H1 (cell line): Measurements from ENCODE around the gene RNF43. TPM values are rescaled to one million over a fixed set of nuclear protein-coding genes. Genes with fewer than 3 reads are reported as not detected.

ENCODE experiments used
- CTCF ChIA-PET: fragments of 300-600 bp; sonication (Branson Sonifier 250); formaldehyde crosslinking; loops from one replicate; lab custom pipeline; 2021; ENCODE audit not compliant: partially characterized antibody; lab: Charles Lee
- POLR2A ChIA-PET: fragments of 300-600 bp; sonication (Branson Sonifier 250); formaldehyde crosslinking; loops from one replicate; lab custom pipeline; 2021; ENCODE audit warnings: inconsistent platforms; ENCODE audit not compliant: partially characterized antibody; lab: Charles Lee
- DNase-seq, 2 experiments: peaks; one replicate each; pipeline versions ENCODE4 v3.0.0 to v3.0.0-alpha.2; 2010 to 2022; ENCODE audit warnings: low spot score in 2 of 2, low read depth in 1 of 2, mixed read lengths in 1 of 2
- FAIRE-seq: peaks from 2 replicates; lab custom pipeline; 2011; peaks lifted over from hg19 to GRCh38; lab: Jason Lieb, UNC
- H2AFZ ChIP-seq: 2 replicates; pipeline ENCODE4 v1.8.1; 2012; ENCODE audit warnings: low read length, inconsistent platforms
- H2AK5ac ChIP-seq: 2 replicates; pipeline ENCODE4 v1.6.1; 2013; ENCODE audit warnings: low read depth, low read length
- H2BK120ac ChIP-seq: replicated peaks from 2 replicates; pipeline ENCODE3; 2013; ENCODE audit warnings: low read depth, low read length, inconsistent platforms
- H2BK12ac ChIP-seq: 2 replicates; pipeline ENCODE4 v1.6.1; 2013; ENCODE audit warnings: low read depth, low read length
- H2BK15ac ChIP-seq: 2 replicates; pipeline ENCODE4 v1.6.1; 2013; ENCODE audit warnings: low read length
- H2BK20ac ChIP-seq: 2 replicates; pipeline ENCODE4 v1.6.1; 2013; ENCODE audit warnings: low read length
- H2BK5ac ChIP-seq: 2 replicates; pipeline ENCODE4 v1.6.1; 2013; ENCODE audit warnings: low read depth, low read length
- H3K14ac ChIP-seq: 2 replicates; pipeline ENCODE4 v1.6.1; 2013; ENCODE audit warnings: inconsistent platforms; ENCODE audit not compliant: insufficient read length
- H3K18ac ChIP-seq: 2 replicates; pipeline ENCODE4 v1.6.1; 2013; ENCODE audit warnings: low read length; ENCODE audit errors: extremely low read depth
- H3K23ac ChIP-seq: 2 replicates; pipeline ENCODE4 v1.6.1; 2013; ENCODE audit warnings: inconsistent platforms; ENCODE audit not compliant: insufficient read length
- H3K23me2 ChIP-seq: 2 replicates; pipeline ENCODE4 v1.6.1; 2013; ENCODE audit warnings: low read depth, low read length
- H3K27ac ChIP-seq: 2 replicates; pipeline ENCODE4 v1.6.1; 2011; ENCODE audit warnings: low read depth, low read length, inconsistent platforms
- H3K27me3 ChIP-seq, 4 experiments: replicated peaks in 1 of 4; 1 replicate in 1 of 4; 2 replicates in 3 of 4; pipeline versions ENCODE4 v1.6.1 to v1.8.1; 2011 to 2013; ENCODE audit warnings: low read length in 3 of 4, mild to moderate bottlenecking in 3 of 4, inconsistent platforms in 2 of 4, mixed read lengths in 2 of 4, moderate library complexity in 1 of 4; ENCODE audit not compliant: control insufficient read depth in 3 of 4, insufficient read depth in 3 of 4; ENCODE audit errors: extremely low read depth in 1 of 4
- H3K36me3 ChIP-seq, 4 experiments: 2 replicates each; pipeline versions ENCODE4 v1.6.1 to v1.8.1; 2011 to 2013; ENCODE audit warnings: mild to moderate bottlenecking in 4 of 4, low read length in 3 of 4, moderate library complexity in 2 of 4, control low read depth in 1 of 4, inconsistent platforms in 1 of 4; ENCODE audit not compliant: insufficient read depth in 4 of 4, control insufficient read depth in 2 of 4
- H3K4ac ChIP-seq: replicated peaks from 2 replicates; pipeline ENCODE3; 2013; ENCODE audit warnings: low read length, low read depth, mixed read lengths, inconsistent platforms; ENCODE audit not compliant: insufficient read length
- H3K4me1 ChIP-seq, 4 experiments: replicated peaks in 1 of 4; 1 replicate in 1 of 4; 2 replicates in 3 of 4; pipeline versions ENCODE4 v1.6.1 to v1.8.1; 2011 to 2013; ENCODE audit warnings: low read length in 3 of 4, inconsistent platforms in 2 of 4, mixed read lengths in 1 of 4; ENCODE audit not compliant: insufficient read depth in 4 of 4, control insufficient read depth in 3 of 4
- H3K4me2 ChIP-seq, 2 experiments: 2 replicates each; pipeline versions ENCODE4 v1.6.1 to v1.8.1; 2011 to 2013; ENCODE audit warnings: low read depth in 2 of 2, low read length in 2 of 2, control low read depth in 1 of 2, inconsistent platforms in 1 of 2, mild to moderate bottlenecking in 1 of 2; ENCODE audit not compliant: insufficient read depth in 1 of 2
- H3K4me3 ChIP-seq, 4 experiments: fragments of 200-600, 300-600 bp in 1 of 4; sonication (generic), shearing (Covaris generic), sonication (Bioruptor Twin) in 1 of 4; 2 replicates each; pipeline versions ENCODE4 v1.5.1 to v1.8.1; 2011 to 2016; ENCODE audit warnings: low read length in 4 of 4, low read depth in 3 of 4, control low read depth in 2 of 4, inconsistent platforms in 2 of 4, mild to moderate bottlenecking in 2 of 4, mixed read lengths in 1 of 4, moderate library complexity in 1 of 4; ENCODE audit not compliant: insufficient read depth in 2 of 4; ENCODE audit errors: extremely low read depth in 1 of 4
- H3K56ac ChIP-seq: replicated peaks from 2 replicates; pipeline ENCODE3; 2013; ENCODE audit warnings: low read depth, mild to moderate bottlenecking, mixed read lengths, low read length, inconsistent platforms; ENCODE audit not compliant: insufficient read length
- H3K79me1 ChIP-seq: 2 replicates; pipeline ENCODE4 v1.6.1; 2013; ENCODE audit warnings: low read depth, low read length, control low read depth
- H3K79me2 ChIP-seq, 2 experiments: 2 replicates each; pipeline versions ENCODE4 v1.6.1 to v1.8.1; 2012 to 2013; ENCODE audit warnings: low read length in 2 of 2, mild to moderate bottlenecking in 2 of 2, inconsistent platforms in 1 of 2; ENCODE audit not compliant: insufficient read depth in 2 of 2, control insufficient read depth in 1 of 2
- H3K9ac ChIP-seq, 4 experiments: replicated peaks in 1 of 4; 1 replicate in 1 of 4; 2 replicates in 3 of 4; pipeline versions ENCODE4 v1.6.1 to v1.8.1; 2011 to 2013; ENCODE audit warnings: low read depth in 3 of 4, low read length in 3 of 4, control low read depth in 2 of 4, mild to moderate bottlenecking in 2 of 4, moderate library complexity in 2 of 4, inconsistent platforms in 1 of 4; ENCODE audit errors: extremely low read depth in 1 of 4
- H3K9me3 ChIP-seq, 2 experiments: 2 replicates each; pipeline versions ENCODE4 v1.6.1 to v1.8.1; 2012 to 2013; ENCODE audit warnings: mild to moderate bottlenecking in 2 of 2, moderate library complexity in 2 of 2, control low read depth in 1 of 2, inconsistent platforms in 1 of 2, low read depth in 1 of 2, low read length in 1 of 2, mixed read lengths in 1 of 2; ENCODE audit not compliant: insufficient read depth in 2 of 2
- H4K20me1 ChIP-seq, 2 experiments: replicated peaks in 1 of 2; 2 replicates each; pipeline versions ENCODE3 to v1.8.1; 2011 to 2013; ENCODE audit warnings: inconsistent platforms in 2 of 2, low read length in 2 of 2, mild to moderate bottlenecking in 1 of 2; ENCODE audit not compliant: insufficient read depth in 2 of 2, control insufficient read depth in 1 of 2
- H4K5ac ChIP-seq: 2 replicates; pipeline ENCODE4 v1.6.1; 2013; ENCODE audit warnings: low read length, low read depth, mixed read lengths, inconsistent platforms; ENCODE audit not compliant: insufficient read length
- H4K8ac ChIP-seq: 2 replicates; pipeline ENCODE4 v1.8.0; 2013; ENCODE audit warnings: mild to moderate bottlenecking, moderate library complexity, low read length, inconsistent platforms; ENCODE audit not compliant: insufficient read depth; ENCODE audit errors: extremely low read depth
- H4K91ac ChIP-seq: replicated peaks from 2 replicates; pipeline ENCODE3; 2013; ENCODE audit warnings: low read length, mixed read lengths, inconsistent platforms; ENCODE audit not compliant: insufficient read length
- CHD2 ChIP-seq: IDR thresholded peaks from 2 replicates; pipeline ENCODE4 v1.6.1; 2012; ENCODE audit warnings: low read length, improper control_type of control experiment
- CREB1 ChIP-seq: IDR thresholded peaks from 2 replicates; pipeline ENCODE4 v1.6.1; 2012; ENCODE audit warnings: inconsistent platforms
- EZH2 ChIP-seq: fragments of 200-600 bp; sonication (generic); IDR thresholded peaks from 2 replicates; pipeline ENCODE4 v1.7.1; 2012; ENCODE audit warnings: low read depth, mild to moderate bottlenecking, moderate library complexity, low read length, inconsistent platforms; ENCODE audit not compliant: severe bottlenecking
- KDM1A ChIP-seq: fragments of 200-600, 300-600 bp; sonication (generic); IDR thresholded peaks from 2 replicates; pipeline ENCODE4 v1.7.1; 2016; ENCODE audit warnings: mild to moderate bottlenecking, low read length, borderline replicate concordance
- KDM4A ChIP-seq: IDR thresholded peaks from one replicate; pipeline ENCODE4 v1.7.1; 2012; ENCODE audit warnings: low read depth, mild to moderate bottlenecking, moderate library complexity, low read length, inconsistent platforms; ENCODE audit not compliant: severe bottlenecking
- MAFK ChIP-seq: IDR thresholded peaks from 2 replicates; pipeline ENCODE4 v1.6.1; 2012; ENCODE audit warnings: low read depth, mild to moderate bottlenecking, improper control_type of control experiment, low read length
- POLR2A ChIP-seq, 2 experiments: IDR thresholded peaks; 1 replicate in 1 of 2; 2 replicates in 1 of 2; pipeline ENCODE4 v1.6.1; 2011; ENCODE audit warnings: low read depth in 2 of 2, low read length in 2 of 2, mild to moderate bottlenecking in 2 of 2; ENCODE audit errors: control extremely low read depth in 1 of 2
- POU5F1 ChIP-seq: IDR thresholded peaks from 2 replicates; pipeline ENCODE4 v1.6.1; 2011; ENCODE audit warnings: low read depth, mild to moderate bottlenecking, low read length, moderate library complexity
- WGBS, 2 experiments: shearing (Covaris generic) in 1 of 2; methylation state at CpG; one replicate each; pipeline versions ENCODE4 v1.1.6 to v1.1.7; 2013 to 2015; ENCODE audit warnings: low lambda C conversion rate in 2 of 2, mixed read lengths in 2 of 2, inconsistent platforms in 1 of 2, low coverage in 1 of 2, missing lambda C conversion rate in 1 of 2; ENCODE audit not compliant: insufficient replicate concordance in 2 of 2, insufficient coverage in 1 of 2, insufficient read length in 1 of 2; ENCODE audit errors: extremely low coverage in 1 of 2, missing lambda C conversion rate in 1 of 2; 5-methylcytosine and 5-hydroxymethylcytosine counted together
- polyA plus RNA-seq, 7 experiments: library from polyadenylated mRNA; depleted of rRNA in 3 of 7; stranded (reverse) in 5 of 7; unstranded in 2 of 7; fragments of >200 nt in 5 of 7; fragments of 200-250 nt in 2 of 7; gene quantifications; 1 replicate in 5 of 7; 2 replicates in 1 of 7; 4 replicates in 1 of 7; pipeline versions ENCODE4 v1.2.1 to v1.2.3, GENCODE V29; 2011 to 2013; ENCODE audit warnings: missing spikeins in 2 of 7, mixed read lengths in 2 of 7
- total RNA-seq: library from RNA; stranded (reverse); fragmentation: NEBNext Ultra II Directional; extraction: Animal tissue kit (Norgen Biotek cat#: 25700); gene quantifications from 2 replicates; pipeline ENCODE4 v1.2.1, GENCODE V29; 2021

RNF43 gene
- total and polyA plus RNA-seq, 2 of the 8 experiments (the other 6 are each of a cell fraction or from before 2014, with no cell fraction given), result 0.89 to 1.5 TPM

DNA sequence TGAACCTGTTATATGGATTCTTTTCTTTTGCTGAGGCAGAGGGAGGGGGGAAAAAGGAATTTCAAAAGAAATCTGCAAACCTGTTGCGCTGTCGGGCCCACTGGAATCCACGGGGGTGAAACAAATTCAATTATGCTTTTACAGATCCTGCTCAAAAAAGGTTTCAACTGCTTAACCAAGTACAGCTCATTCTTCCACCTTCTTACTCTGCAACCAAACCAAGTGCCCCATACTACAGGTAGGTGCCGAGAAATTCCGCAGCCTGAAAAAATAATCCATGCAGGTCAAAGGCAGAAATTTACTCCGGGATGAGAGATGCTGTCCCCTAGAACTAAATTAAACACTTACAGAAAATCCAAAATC, 416 bp downstream of the RNF43 start:
- no peak overlapping the region for H2BK20ac ChIP-seq
- H2AFZ ChIP-seq, result peak overlapping the region; percentile 89; the same call in 1 of the 2 replicates
- CTCF ChIA-PET, result interaction anchor here (0.6 to 3.4 kb wide), 31 partner anchors 10 to 677 kb away, joined by 3 to 22 read pairs (median 6); partner anchors contain the start of genes MPO and SUPT4H1
- no peak overlapping the region for H2BK15ac ChIP-seq
- no peak overlapping the region for H4K8ac ChIP-seq
- peak overlapping the region; percentile 2 to 17 (median 12); a peak in 4 of 7 replicates for H3K9ac ChIP-seq
- POLR2A ChIA-PET, result interaction anchor here (0.8 to 2.5 kb wide), 7 partner anchors 8 to 132 kb away, joined by 3 to 14 read pairs (median 4); partner anchors contain the start of gene SUPT4H1
- no peaks in the 10 kb centered on the region for H3K9me3 ChIP-seq
- H3K27me3 ChIP-seq, result no peaks in the 10 kb centered on the region
- H2BK12ac ChIP-seq, result no peak overlapping the region
- H2BK120ac ChIP-seq, result peak overlapping the region; percentile 16
- peak overlapping the region; percentile 64 to 74 for H3K4me2 ChIP-seq
- WGBS, 2 experiments, result 15% methylated on average over 6 of the region's 6 CpGs; no CpG with 5 or more reads in 1 of the 2 experiments
- no peak overlapping the region for H2BK5ac ChIP-seq
- H3K23ac ChIP-seq, result no peak overlapping the region
- H3K56ac ChIP-seq, result no peak overlapping the region
- no peaks in the 10 kb centered on the region for H3K79me2 ChIP-seq
- H3K14ac ChIP-seq, result no peak overlapping the region
- no peak for TF ChIP-seq POU5F1
- no peak for TF ChIP-seq CREB1
- TF ChIP-seq EZH2, result no peak
- no peak for TF ChIP-seq POLR2A (IDR thresholded peaks at IDR 0.05; ENCODE audit: control extremely low read depth in 1 of 2, low read depth in 2 of 2, low read length in 2 of 2)
- no peak for TF ChIP-seq MAFK
- no peak for TF ChIP-seq KDM4A
- TF ChIP-seq CHD2, result no peak
- TF ChIP-seq KDM1A, result no peak
- no peak overlapping the region for H4K91ac ChIP-seq
- H3K4me3 ChIP-seq, result peak overlapping the region; percentile 42 to 70 (median 46)
- no peak overlapping the region for H2AK5ac ChIP-seq
- no peaks in the 10 kb centered on the region; a peak in 1 of 7 replicates for H3K4me1 ChIP-seq
- no peaks in the 10 kb centered on the region; the same call in 1 of the 2 replicates for H3K23me2 ChIP-seq
- H3K79me1 ChIP-seq, result no peaks in the 10 kb centered on the region
- H4K5ac ChIP-seq, result no peak overlapping the region
- no peaks in the 10 kb centered on the region for H4K20me1 ChIP-seq
- H3K36me3 ChIP-seq, result no peaks in the 10 kb centered on the region
- DNase-seq (no peak), FAIRE-seq (no peak)
- no peak overlapping the region; the same call in 1 of the 2 replicates for H3K18ac ChIP-seq
- H3K27ac ChIP-seq, result peak overlapping the region; percentile 31; the same call in 1 of the 2 replicates
- H3K4ac ChIP-seq, result no peak overlapping the region
